PFSK-1 (cell line): ENCODE data around the gene CNTNAP2.

ENCODE experiments used
- FOXP2 ChIP-seq: optimal IDR thresholded peaks from 2 replicates; pipeline ENCODE3; 2011; ENCODE audit warnings: borderline replicate concordance, control low read depth, inconsistent platforms; ENCODE audit not compliant: insufficient read depth; ENCODE audit errors: extremely low read length, extremely low read depth
- POLR2AphosphoS5 ChIP-seq: IDR thresholded peaks from 2 replicates; pipeline ENCODE4 v1.6.1; 2012; ENCODE audit warnings: low read depth, mild to moderate bottlenecking, control low read depth, low read length, moderate library complexity
- SIN3A ChIP-seq: IDR thresholded peaks from 2 replicates; pipeline ENCODE4 v1.6.1; 2012; ENCODE audit warnings: mild to moderate bottlenecking, low read length, moderate library complexity, borderline replicate concordance; ENCODE audit not compliant: insufficient read depth
- TAF1 ChIP-seq: IDR thresholded peaks from 2 replicates; pipeline ENCODE4 v1.6.1; 2012; ENCODE audit warnings: low read length, control low read depth, borderline replicate concordance; ENCODE audit not compliant: insufficient read depth
- TF ChIP-seq, protein P1 (sequence below), 2 experiments: IDR thresholded peaks; 2 replicates each; pipeline versions ENCODE4 v1.6.1 to v1.8.0; 2011 to 2012; ENCODE audit warnings: low read depth in 2 of 2, low read length in 2 of 2, control low read depth in 1 of 2, inconsistent platforms in 1 of 2, mild to moderate bottlenecking in 1 of 2, moderate library complexity in 1 of 2; ENCODE audit not compliant: insufficient read depth in 1 of 2

DNA sequence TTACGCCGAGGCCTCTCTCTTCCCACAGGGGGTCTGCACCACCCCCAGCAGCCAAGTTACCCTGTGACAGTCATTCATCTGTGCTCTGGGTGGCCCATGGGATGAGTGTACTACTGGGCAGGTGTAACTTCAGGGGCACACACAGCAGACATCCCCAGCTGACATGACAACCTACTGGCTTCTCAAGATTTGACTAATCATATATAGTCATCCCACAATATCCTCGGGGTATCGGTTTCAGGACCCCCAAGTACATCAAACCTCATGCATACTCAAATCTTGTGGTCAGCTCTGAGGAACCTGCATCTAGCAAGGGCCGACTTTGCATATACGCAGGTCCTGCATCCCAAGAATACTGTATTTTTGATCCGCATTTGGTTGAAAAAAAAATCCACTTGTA lies 2137.0 kb downstream of the CNTNAP2 start:
- TF ChIP-seq POLR2AphosphoS5 (no peak), SIN3A (no peak), FOXP2 (no peak), TAF1 (no peak)
- TF ChIP-seq, protein P1, sequence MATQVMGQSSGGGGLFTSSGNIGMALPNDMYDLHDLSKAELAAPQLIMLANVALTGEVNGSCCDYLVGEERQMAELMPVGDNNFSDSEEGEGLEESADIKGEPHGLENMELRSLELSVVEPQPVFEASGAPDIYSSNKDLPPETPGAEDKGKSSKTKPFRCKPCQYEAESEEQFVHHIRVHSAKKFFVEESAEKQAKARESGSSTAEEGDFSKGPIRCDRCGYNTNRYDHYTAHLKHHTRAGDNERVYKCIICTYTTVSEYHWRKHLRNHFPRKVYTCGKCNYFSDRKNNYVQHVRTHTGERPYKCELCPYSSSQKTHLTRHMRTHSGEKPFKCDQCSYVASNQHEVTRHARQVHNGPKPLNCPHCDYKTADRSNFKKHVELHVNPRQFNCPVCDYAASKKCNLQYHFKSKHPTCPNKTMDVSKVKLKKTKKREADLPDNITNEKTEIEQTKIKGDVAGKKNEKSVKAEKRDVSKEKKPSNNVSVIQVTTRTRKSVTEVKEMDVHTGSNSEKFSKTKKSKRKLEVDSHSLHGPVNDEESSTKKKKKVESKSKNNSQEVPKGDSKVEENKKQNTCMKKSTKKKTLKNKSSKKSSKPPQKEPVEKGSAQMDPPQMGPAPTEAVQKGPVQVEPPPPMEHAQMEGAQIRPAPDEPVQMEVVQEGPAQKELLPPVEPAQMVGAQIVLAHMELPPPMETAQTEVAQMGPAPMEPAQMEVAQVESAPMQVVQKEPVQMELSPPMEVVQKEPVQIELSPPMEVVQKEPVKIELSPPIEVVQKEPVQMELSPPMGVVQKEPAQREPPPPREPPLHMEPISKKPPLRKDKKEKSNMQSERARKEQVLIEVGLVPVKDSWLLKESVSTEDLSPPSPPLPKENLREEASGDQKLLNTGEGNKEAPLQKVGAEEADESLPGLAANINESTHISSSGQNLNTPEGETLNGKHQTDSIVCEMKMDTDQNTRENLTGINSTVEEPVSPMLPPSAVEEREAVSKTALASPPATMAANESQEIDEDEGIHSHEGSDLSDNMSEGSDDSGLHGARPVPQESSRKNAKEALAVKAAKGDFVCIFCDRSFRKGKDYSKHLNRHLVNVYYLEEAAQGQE (IDR thresholded peaks at IDR 0.05; ENCODE audit: insufficient read depth in 1 of 2, low read depth in 2 of 2, low read length in 2 of 2) = no peak
